ENCODE measurements around the gene CTNNA3. TPM values are rescaled to one million over a fixed set of nuclear protein-coding genes. Genes with fewer than 3 reads are reported as not detected.

Gene CTNNA3
- total RNA-seq, 1 donor from 2014 or later: not detected

GRCh38 chr10:67385566-67385965 lies 310.4 kb downstream of the CTNNA3 start:
- intact Hi-C loops (cut with micrococcal nuclease): no loop called here

GRCh38 chr10:67385089-67385488 lies 310.9 kb downstream of the CTNNA3 start:
- intact Hi-C loops (cut with micrococcal nuclease): no loop called here

- intact Hi-C loops (cut with micrococcal nuclease): no loop called here
Measured at GRCh38 chr10:67331121-67331910, 364.7 kb downstream of the CTNNA3 start.

GRCh38 chr10:67327626-67328535 lies 368.1 kb downstream of the CTNNA3 start:
- intact Hi-C loops (cut with micrococcal nuclease): no loop called here

GRCh38 chr10:67319976-67320375 lies 376.0 kb downstream of the CTNNA3 start:
- intact Hi-C loops (cut with micrococcal nuclease): no loop called here

GRCh38 chr10:67308912-67309311 lies 387.1 kb downstream of the CTNNA3 start:
- intact Hi-C loops (cut with micrococcal nuclease): loop anchor here (5.0 kb wide), 2 partner anchors 213 to 473 kb away; no protein-coding TSS in a partner anchor

GRCh38 chr10:67306588-67307205 lies 389.3 kb downstream of the CTNNA3 start:
- intact Hi-C loops (cut with micrococcal nuclease): loop anchor here (5.0 kb wide), 2 partner anchors 216 to 476 kb away; no protein-coding TSS in a partner anchor

- intact Hi-C loops (cut with micrococcal nuclease): no loop called here
Measured at GRCh38 chr10:67302701-67303100, 393.3 kb downstream of the CTNNA3 start.

- intact Hi-C loops (cut with micrococcal nuclease): no loop called here
Measured at GRCh38 chr10:67299761-67300160, 396.2 kb downstream of the CTNNA3 start.

GRCh38 chr10:67297637-67298181 lies 398.3 kb downstream of the CTNNA3 start:
- intact Hi-C loops (cut with micrococcal nuclease): no loop called here

GRCh38 chr10:67296926-67297325 lies 399.1 kb downstream of the CTNNA3 start:
- intact Hi-C loops (cut with micrococcal nuclease): no loop called here

GRCh38 chr10:67288688-67289410 lies 407.1 kb downstream of the CTNNA3 start:
- intact Hi-C loops (cut with micrococcal nuclease): no loop called here

- intact Hi-C loops (cut with micrococcal nuclease): no loop called here
Measured at GRCh38 chr10:67284589-67284988, 411.4 kb downstream of the CTNNA3 start.

GRCh38 chr10:67282871-67283270 lies 413.1 kb downstream of the CTNNA3 start:
- intact Hi-C loops (cut with micrococcal nuclease): no loop called here

- intact Hi-C loops (cut with micrococcal nuclease): no loop called here
Measured at GRCh38 chr10:67280405-67280804, 415.6 kb downstream of the CTNNA3 start.

GRCh38 chr10:67277402-67277801 lies 418.6 kb downstream of the CTNNA3 start:
- intact Hi-C loops (cut with micrococcal nuclease): no loop called here

GRCh38 chr10:67269828-67270227 lies 426.2 kb downstream of the CTNNA3 start:
- intact Hi-C loops (cut with micrococcal nuclease): no loop called here

- intact Hi-C loops (cut with micrococcal nuclease): no loop called here
Measured at GRCh38 chr10:67268146-67268545, 427.8 kb downstream of the CTNNA3 start.

- intact Hi-C loops (cut with micrococcal nuclease): no loop called here
Measured at GRCh38 chr10:67262675-67263074, 433.3 kb downstream of the CTNNA3 start.

GRCh38 chr10:67261300-67261797 lies 434.6 kb downstream of the CTNNA3 start:
- intact Hi-C loops (cut with micrococcal nuclease): no loop called here
